ENCODE measurements around the gene SLC25A28.
"Not testable (repeated sequence)": the region's sequence is repeated elsewhere in the genome, so short reads cannot be mapped to it uniquely, and the experiment has no call there.

SLC25A28 gene

GRCh38 chr10:99628923-99629624 lies 8.8 kb upstream of the SLC25A28 start:
- no peak for DNase-seq (ENCODE audit: low read depth)

- DNase-seq (ENCODE audit: low read depth), result not testable (repeated sequence)
Observed at GRCh38 chr10:99625124-99625523, 4.9 kb upstream of the SLC25A28 start.

- DNase-seq (ENCODE audit: low read depth), result no peak
Observed at GRCh38 chr10:99623919-99624318, 3.7 kb upstream of the SLC25A28 start.

- peak; percentile 82 for DNase-seq (ENCODE audit: low read depth)
Observed at GRCh38 chr10:99621454-99622251, 1.4 kb upstream of the SLC25A28 start.

- peak; percentile 93 for DNase-seq (ENCODE audit: low read depth)
Observed at GRCh38 chr10:99620711-99621453, 643 bp upstream of the SLC25A28 start.

GRCh38 chr10:99619090-99619800 lies 994 bp downstream of the SLC25A28 start:
- peak; percentile 37 for DNase-seq (ENCODE audit: low read depth)

- no peak for DNase-seq (ENCODE audit: low read depth)
Observed at GRCh38 chr10:99617696-99618095, 2.5 kb downstream of the SLC25A28 start.

GRCh38 chr10:99615426-99615825 lies 4.8 kb downstream of the SLC25A28 start:
- no peak for DNase-seq (ENCODE audit: low read depth)

- peak; percentile 51 for DNase-seq (ENCODE audit: low read depth)
Observed at GRCh38 chr10:99612167-99612831, 7.9 kb downstream of the SLC25A28 start.

- DNase-seq (ENCODE audit: low read depth), result no peak
Observed at GRCh38 chr10:99611326-99611725, 8.9 kb downstream of the SLC25A28 start.

GRCh38 chr10:99610221-99610620 lies 10.0 kb downstream of the SLC25A28 start:
- DNase-seq (ENCODE audit: low read depth), result no peak

- no peak for DNase-seq (ENCODE audit: low read depth)
Observed at GRCh38 chr10:99609186-99609585, 11.1 kb downstream of the SLC25A28 start.

- DNase-seq (ENCODE audit: low read depth), result no peak
Observed at GRCh38 chr10:99605351-99605750, 14.9 kb downstream of the SLC25A28 start.

- DNase-seq (ENCODE audit: low read depth), result no peak
Observed at GRCh38 chr10:99604862-99605261, 15.4 kb downstream of the SLC25A28 start.

- DNase-seq (ENCODE audit: low read depth), result no peak
Observed at GRCh38 chr10:99598781-99599509, 21.3 kb downstream of the SLC25A28 start.

GRCh38 chr10:99598011-99598410 lies 22.2 kb downstream of the SLC25A28 start:
- no peak for DNase-seq (ENCODE audit: low read depth)

- not testable (repeated sequence) for DNase-seq (ENCODE audit: low read depth)
Observed at GRCh38 chr10:99596708-99597107, 23.5 kb downstream of the SLC25A28 start.

- DNase-seq (ENCODE audit: low read depth), result no peak
Observed at GRCh38 chr10:99595770-99596465, 24.3 kb downstream of the SLC25A28 start.

- no peak for DNase-seq (ENCODE audit: low read depth)
Observed at GRCh38 chr10:99595236-99595635, 25.0 kb downstream of the SLC25A28 start.

GRCh38 chr10:99593312-99593711 lies 26.9 kb downstream of the SLC25A28 start:
- peak; percentile 21 for DNase-seq (ENCODE audit: low read depth)

Data from amniotic epithelial cell (primary cell).